ENCODE measurements around the gene RTL9. TPM values are rescaled to one million over a fixed set of nuclear protein-coding genes. Genes with fewer than 3 reads are reported as not detected.

RTL9 gene
- total RNA-seq, 1 donor from 2014 or later = not detected

GRCh38 chrX:110384490-110384889 is 25.8 kb downstream of the RTL9 start:
- no peak for DNase-seq (ENCODE audit: low read depth)
- TF ChIP-seq, protein P1, sequence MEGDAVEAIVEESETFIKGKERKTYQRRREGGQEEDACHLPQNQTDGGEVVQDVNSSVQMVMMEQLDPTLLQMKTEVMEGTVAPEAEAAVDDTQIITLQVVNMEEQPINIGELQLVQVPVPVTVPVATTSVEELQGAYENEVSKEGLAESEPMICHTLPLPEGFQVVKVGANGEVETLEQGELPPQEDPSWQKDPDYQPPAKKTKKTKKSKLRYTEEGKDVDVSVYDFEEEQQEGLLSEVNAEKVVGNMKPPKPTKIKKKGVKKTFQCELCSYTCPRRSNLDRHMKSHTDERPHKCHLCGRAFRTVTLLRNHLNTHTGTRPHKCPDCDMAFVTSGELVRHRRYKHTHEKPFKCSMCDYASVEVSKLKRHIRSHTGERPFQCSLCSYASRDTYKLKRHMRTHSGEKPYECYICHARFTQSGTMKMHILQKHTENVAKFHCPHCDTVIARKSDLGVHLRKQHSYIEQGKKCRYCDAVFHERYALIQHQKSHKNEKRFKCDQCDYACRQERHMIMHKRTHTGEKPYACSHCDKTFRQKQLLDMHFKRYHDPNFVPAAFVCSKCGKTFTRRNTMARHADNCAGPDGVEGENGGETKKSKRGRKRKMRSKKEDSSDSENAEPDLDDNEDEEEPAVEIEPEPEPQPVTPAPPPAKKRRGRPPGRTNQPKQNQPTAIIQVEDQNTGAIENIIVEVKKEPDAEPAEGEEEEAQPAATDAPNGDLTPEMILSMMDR (conservative IDR thresholded peaks at IDR 0.05; ENCODE audit: low read depth, low read length) = no peak
- H3K4me3 ChIP-seq (ENCODE audit: low read depth, low read length) = no peak overlapping the region

DNA sequence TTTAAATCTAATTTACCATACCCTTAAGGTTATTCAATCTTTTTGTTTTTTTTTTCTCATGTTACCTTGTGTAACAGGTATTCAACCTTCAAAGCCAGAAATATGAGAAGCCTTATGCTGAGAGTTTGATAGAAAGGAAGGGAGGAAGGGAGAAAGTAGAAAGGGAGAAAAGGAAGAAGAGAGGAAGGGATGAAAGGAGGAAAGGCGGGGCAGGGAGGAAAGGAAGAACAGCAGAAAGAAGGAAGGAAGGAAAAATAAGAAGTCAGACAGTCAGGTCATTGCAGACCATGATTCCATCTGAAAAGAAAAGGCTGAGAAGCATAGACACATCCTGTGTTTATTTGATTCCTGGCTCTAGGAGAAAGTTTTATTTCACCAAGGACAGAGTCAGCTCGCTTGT is 30.9 kb downstream of the RTL9 start:
- no peak overlapping the region for H3K4me3 ChIP-seq (ENCODE audit: low read depth, low read length)
- TF ChIP-seq, protein P1 (conservative IDR thresholded peaks at IDR 0.05; ENCODE audit: low read depth, low read length) = no peak
- no peak for DNase-seq (ENCODE audit: low read depth)

- TF ChIP-seq, protein P1 (conservative IDR thresholded peaks at IDR 0.05; ENCODE audit: low read depth, low read length) = no peak
- H3K4me3 ChIP-seq (ENCODE audit: low read depth, low read length) = no peak overlapping the region
- no peak for DNase-seq (ENCODE audit: low read depth)
Observed at GRCh38 chrX:110391086-110391485, 32.4 kb downstream of the RTL9 start.

GRCh38 chrX:110394651-110395050 is 36.0 kb downstream of the RTL9 start:
- DNase-seq (ENCODE audit: low read depth) = no peak
- H3K4me3 ChIP-seq (ENCODE audit: low read depth, low read length) = no peak overlapping the region
- TF ChIP-seq, protein P1 (conservative IDR thresholded peaks at IDR 0.05; ENCODE audit: low read depth, low read length) = no peak

DNA sequence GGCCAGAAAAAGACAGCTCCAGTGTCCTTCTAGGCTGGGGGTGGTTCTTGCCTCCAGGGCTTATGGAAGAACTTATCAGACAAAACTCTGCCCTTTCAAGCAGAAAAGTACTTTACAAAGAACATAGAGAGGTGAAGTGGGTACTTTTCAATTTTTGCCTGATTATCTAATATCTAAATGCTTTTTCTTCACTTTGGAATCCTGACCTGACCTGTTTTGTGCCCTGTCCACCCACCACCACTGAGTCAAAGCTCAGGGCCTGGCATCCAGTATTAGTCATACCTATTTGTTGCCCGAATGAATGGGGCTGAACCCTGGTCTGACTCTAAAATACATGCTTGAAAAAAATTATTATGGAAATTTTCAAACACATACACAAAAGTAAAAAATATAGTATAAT is 37.2 kb downstream of the RTL9 start:
- DNase-seq (ENCODE audit: low read depth) = no peak
- TF ChIP-seq, protein P1 (conservative IDR thresholded peaks at IDR 0.05; ENCODE audit: low read depth, low read length) = no peak
- H3K4me3 ChIP-seq (ENCODE audit: low read depth, low read length) = no peak overlapping the region

- TF ChIP-seq, protein P1 (conservative IDR thresholded peaks at IDR 0.05; ENCODE audit: low read depth, low read length) = no peak
- no peak overlapping the region for H3K4me3 ChIP-seq (ENCODE audit: low read depth, low read length)
- DNase-seq (ENCODE audit: low read depth) = no peak
Observed at GRCh38 chrX:110396735-110397134, 38.1 kb downstream of the RTL9 start.

- H3K4me3 ChIP-seq (ENCODE audit: low read depth, low read length) = no peak overlapping the region
- no peak for DNase-seq (ENCODE audit: low read depth)
- TF ChIP-seq, protein P1 (conservative IDR thresholded peaks at IDR 0.05; ENCODE audit: low read depth, low read length) = no peak
Observed at GRCh38 chrX:110397339-110397738, 38.7 kb downstream of the RTL9 start.
